ENCODE measurements around the gene BARX2. TPM values are rescaled to one million over a fixed set of nuclear protein-coding genes. Genes with fewer than 3 reads are reported as not detected.
A peak's percentile ranks its signal among the peaks of the same experiment; 100 is the strongest.

BARX2 gene
- not detected in 2 replicates for total RNA-seq
- not detected in 2 replicates for polyA plus RNA-seq
- not detected in 2 replicates for polyA plus RNA-seq (2011; cell fraction: cytosol; rRNA removed)
- not detected in 2 replicates for polyA plus RNA-seq (2011; cell fraction: nucleus; rRNA removed)
- polyA plus RNA-seq (2012): not detected in 2 replicates
- polyA minus RNA-seq: not detected in 2 replicates
- polyA minus RNA-seq (2011; cell fraction: cytosol; rRNA and poly(A)+ RNA removed): not detected
- polyA minus RNA-seq (2011; cell fraction: nucleus; rRNA and poly(A)+ RNA removed): not detected in 2 replicates
- Bru-seq, nascent RNA: not detected
- not detected for BruChase-seq, experiment 1, labeled RNA remaining after a 6-hour chase
- not detected for BruChase-seq, experiment 2, labeled RNA remaining after a 2-hour chase
- long read RNA-seq: 0 reads

DNA sequence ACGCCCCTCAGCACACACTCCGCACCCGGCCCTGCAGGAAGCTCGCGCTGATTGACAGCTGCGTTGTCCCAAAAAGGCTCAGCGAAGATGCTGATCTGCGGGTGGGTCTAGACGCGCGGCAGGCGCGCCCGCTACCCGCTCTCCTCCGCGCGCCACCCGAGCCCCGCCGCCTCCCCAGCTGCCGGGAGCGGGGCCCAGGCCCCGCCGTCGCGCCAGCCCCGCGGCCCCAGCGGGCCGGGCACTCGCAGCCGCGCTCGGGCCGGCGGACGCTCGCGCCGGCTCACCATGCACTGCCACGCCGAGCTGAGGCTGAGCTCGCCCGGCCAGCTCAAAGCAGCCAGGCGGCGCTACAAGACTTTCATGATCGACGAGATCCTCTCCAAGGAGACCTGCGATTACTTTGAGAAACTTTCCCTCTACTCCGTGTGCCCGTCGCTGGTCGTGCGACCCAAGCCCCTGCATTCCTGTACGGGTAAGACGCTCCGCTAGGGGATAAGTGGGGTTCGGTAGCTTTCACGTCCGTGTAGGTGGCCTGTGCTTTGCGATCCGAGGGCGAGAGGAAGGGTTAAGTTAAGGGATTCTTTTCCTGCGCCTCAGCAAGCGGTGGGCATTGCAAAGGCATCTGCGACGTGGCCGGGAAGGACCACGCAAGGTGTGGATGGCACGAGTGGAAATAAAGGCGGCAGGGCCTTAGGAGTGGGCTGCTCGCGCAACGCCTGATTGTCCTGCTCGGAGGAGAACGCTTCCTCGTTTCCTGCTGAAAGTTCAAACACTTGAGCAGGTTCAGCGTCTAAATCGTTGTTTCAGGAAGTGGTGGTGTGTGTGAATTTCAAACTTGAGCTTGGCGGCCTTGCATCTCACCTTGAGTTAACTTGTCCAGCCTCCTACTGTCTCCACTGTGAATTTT lies at the start of gene BARX2:
Gene BARX2, plus strand, starts transcription at position 98 of the 907 bp plus-strand sequence. Its CDS starts 188 bp downstream, at position 286.
- ChIA-PET POLR2A (no interaction called here), CTCF (interaction anchor here (0.6 to 2.7 kb wide), 24 partner anchors 9 to 907 kb away, joined by 3 to 48 read pairs (median 4); no protein-coding TSS in a partner anchor)
- no peaks in the 10 kb centered on the region for H3K9me1 ChIP-seq (replicated peaks; ENCODE audit: control insufficient read depth, extremely low read depth, insufficient read depth, low read length)
- peak; percentile 27 to 54 for TF ChIP-seq CTCF (IDR thresholded peaks at IDR 0.05; ENCODE audit: extremely low read depth in 1 of 2, insufficient read depth in 1 of 2, low read depth in 1 of 2, low read length in 2 of 2)
- TF ChIP-seq EZH2 (IDR thresholded peaks at IDR 0.05; ENCODE audit: borderline replicate concordance, low read depth, low read length, severe bottlenecking): no peak
- no TSS peak for BruUV-seq (replicated peaks)
- no peak within 1 kb of the TSS for H3K27ac ChIP-seq (ENCODE audit: insufficient read depth, low read depth, low read length)
- no peaks in the 10 kb centered on the region for H4K20me1 ChIP-seq (replicated peaks; ENCODE audit: control insufficient read depth, extremely low read depth, insufficient read depth, low read length)
- H3K4me2 ChIP-seq (ENCODE audit: insufficient read depth, low read length): peak within 1 kb of the TSS; percentile 8
- peaks cover 59 to 71% of the 10 kb centered on the region in 2 experiments for H3K27me3 ChIP-seq (ENCODE audit: control insufficient read depth in 2 of 2, insufficient read depth in 2 of 2, low read length in 2 of 2)
- intact Hi-C loops (cut with micrococcal nuclease) (loop anchor here (1.0 kb wide), 2 partner anchors 320 to 374 kb away; no protein-coding TSS in a partner anchor), dilution Hi-C loops (cut with MboI; ENCODE audit: extremely low pct_ligation_motif_present, low sequenced_read_pairs) (no loop called here)
- no peak within 1 kb of the TSS for H3K9ac ChIP-seq (replicated peaks; ENCODE audit: extremely low read depth, insufficient read depth, low read length)
- H3K36me3 ChIP-seq (ENCODE audit: control insufficient read depth in 2 of 2, extremely low read depth in 1 of 2, insufficient read depth in 2 of 2, low read length in 2 of 2): no peaks in the 10 kb centered on the region
- no peak within 1 kb of the TSS for H3K4me3 ChIP-seq (replicated peaks in 1 of 3; ENCODE audit: insufficient read depth in 1 of 3, low read depth in 1 of 3, low read length in 3 of 3)
- H3K9me3 ChIP-seq (replicated peaks; ENCODE audit: control insufficient read depth, insufficient read depth, low read length): no peaks in the 10 kb centered on the region
- peak; percentile 38 for FAIRE-seq
- DNase-seq (ENCODE audit: low read depth, low spot score): peak; percentile 47
- H2AFZ ChIP-seq (ENCODE audit: low read depth, low read length): peak within 1 kb of the TSS; percentile 45
- peaks cover 9% of the 10 kb centered on the region for H3K4me1 ChIP-seq (ENCODE audit: control insufficient read depth, extremely low read depth, insufficient read depth, low read length)
- H3K79me2 ChIP-seq (ENCODE audit: control insufficient read depth, insufficient read depth, low read length): no peaks in the 10 kb centered on the region

Data from endothelial cell of umbilical vein (primary cell).